ENCODE data around the gene ISLR2.

DNA sequence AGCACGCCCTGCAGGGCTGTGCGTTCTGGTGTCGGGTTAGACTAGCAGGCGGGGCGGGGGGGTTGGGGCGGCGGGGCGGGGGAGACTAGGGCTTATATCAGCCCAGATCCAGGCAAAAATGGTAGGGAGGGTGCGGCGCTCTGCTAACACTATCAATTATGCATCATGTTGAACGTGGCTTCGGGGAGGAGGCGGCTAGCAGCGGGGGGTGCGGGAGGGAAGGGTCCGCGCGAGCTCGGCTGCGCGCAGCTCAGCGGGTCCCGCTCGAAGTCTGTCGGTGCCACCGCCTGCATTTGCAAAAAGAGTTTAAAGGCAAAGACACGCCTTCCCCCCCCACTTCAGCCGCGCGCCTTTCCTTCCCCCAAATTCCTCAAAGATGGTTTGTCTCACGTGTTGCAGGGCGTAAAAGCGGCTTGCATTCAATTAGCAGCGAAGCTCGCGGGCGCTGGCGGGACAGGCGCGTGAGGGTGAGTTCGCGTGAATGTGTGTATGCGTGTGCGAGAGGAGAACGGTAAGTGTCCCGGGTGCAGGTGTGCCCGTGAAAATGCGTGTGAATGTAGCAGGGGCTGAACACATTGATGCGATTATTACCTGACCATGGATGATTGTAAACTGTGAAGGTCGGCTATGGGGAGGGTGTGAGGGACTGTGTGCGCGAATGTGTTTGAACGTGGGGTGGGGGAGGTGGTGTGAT lies at the start of gene ISLR2:
- TF ChIP-seq, protein P1, sequence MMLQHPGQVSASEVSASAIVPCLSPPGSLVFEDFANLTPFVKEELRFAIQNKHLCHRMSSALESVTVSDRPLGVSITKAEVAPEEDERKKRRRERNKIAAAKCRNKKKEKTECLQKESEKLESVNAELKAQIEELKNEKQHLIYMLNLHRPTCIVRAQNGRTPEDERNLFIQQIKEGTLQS (CRISPR knock-in tag; conservative IDR thresholded peaks at IDR 0.05), result no peak
- TF ChIP-seq, protein P2, sequence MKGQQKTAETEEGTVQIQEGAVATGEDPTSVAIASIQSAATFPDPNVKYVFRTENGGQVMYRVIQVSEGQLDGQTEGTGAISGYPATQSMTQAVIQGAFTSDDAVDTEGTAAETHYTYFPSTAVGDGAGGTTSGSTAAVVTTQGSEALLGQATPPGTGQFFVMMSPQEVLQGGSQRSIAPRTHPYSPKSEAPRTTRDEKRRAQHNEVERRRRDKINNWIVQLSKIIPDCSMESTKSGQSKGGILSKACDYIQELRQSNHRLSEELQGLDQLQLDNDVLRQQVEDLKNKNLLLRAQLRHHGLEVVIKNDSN (CRISPR knock-in tag; IDR thresholded peaks at IDR 0.05), result peak; percentile 61
- no peak for TF ChIP-seq ETV6 (CRISPR knock-in tag; IDR thresholded peaks at IDR 0.05)

Data from WTC11 (cell line).